A673 (cell line): Measurements from ENCODE around the gene PTPN1. TPM values are rescaled to one million over a fixed set of nuclear protein-coding genes. Genes with fewer than 3 reads are reported as not detected.
A peak's percentile ranks its signal among the peaks of the same experiment; 100 is the strongest.

Experiments used
- BruUV-seq: library from RNA; stranded (reverse); fragments of 400-500 nt; replicated peaks from 2 replicates; lab custom pipeline; 2021; lab: Mats Ljungman, UMichigan
- CTCF ChIA-PET: fragments of 300-600 bp; sonication (Branson Sonifier 250); formaldehyde crosslinking; loops from one replicate; lab custom pipeline; 2022; ENCODE audit warnings: antibody characterized with exemption; lab: Charles Lee
- POLR2A ChIA-PET: fragments of 300-600 bp; sonication (Branson Sonifier 250); formaldehyde crosslinking; loops from one replicate; lab custom pipeline; 2022; ENCODE audit warnings: antibody characterized with exemption; ENCODE audit not compliant: low non-redundant PET; lab: Charles Lee
- DNase-seq: peaks from one replicate; pipeline ENCODE4 v3.0.0-alpha.2; 2015; ENCODE audit warnings: low spot score
- H3K27ac ChIP-seq: fragments of 200-600 bp; sonication (generic); 2 replicates; pipeline ENCODE4 v1.5.1; 2016; ENCODE audit warnings: mixed run types, low read depth, mild to moderate bottlenecking, mixed read lengths, antibody characterized with exemption, low read length; ENCODE audit not compliant: poor library complexity, severe bottlenecking
- H3K27me3 ChIP-seq: fragments of 200-600 bp; sonication (generic); replicated peaks from 2 replicates; pipeline ENCODE4 v1.6.1; 2017; ENCODE audit warnings: mixed run types, low read depth, mild to moderate bottlenecking, mixed read lengths, antibody characterized with exemption, low read length; ENCODE audit not compliant: insufficient read depth, poor library complexity
- H3K36me3 ChIP-seq: fragments of 200-600 bp; sonication (generic); 2 replicates; pipeline ENCODE4 v1.6.1; 2016; ENCODE audit warnings: mixed run types, mild to moderate bottlenecking, mixed read lengths, antibody characterized with exemption, low read length; ENCODE audit not compliant: insufficient read depth, poor library complexity, severe bottlenecking
- H3K4me1 ChIP-seq: fragments of 200-600 bp; sonication (generic); 2 replicates; pipeline ENCODE4 v1.6.1; 2017; ENCODE audit warnings: mixed run types, mild to moderate bottlenecking, mixed read lengths, antibody characterized with exemption, low read length; ENCODE audit not compliant: insufficient read depth, poor library complexity, severe bottlenecking
- H3K4me3 ChIP-seq: fragments of 200-600 bp; sonication (generic); 2 replicates; pipeline ENCODE4 v1.5.1; 2016; ENCODE audit warnings: low read depth, mixed run types, mild to moderate bottlenecking, mixed read lengths, low read length; ENCODE audit not compliant: poor library complexity, severe bottlenecking
- H3K9me3 ChIP-seq: fragments of 200-600 bp; sonication (generic); 2 replicates; pipeline ENCODE4 v1.6.1; 2016; ENCODE audit warnings: mixed run types, low read depth, mild to moderate bottlenecking, mixed read lengths, antibody characterized with exemption, low read length; ENCODE audit not compliant: poor library complexity, severe bottlenecking
- CTCF ChIP-seq: fragments of 300-800, 200-600 bp; sonication (generic); conservative IDR thresholded peaks from 2 replicates; pipeline ENCODE4 v1.5.1; 2017; ENCODE audit warnings: low read depth, mild to moderate bottlenecking, antibody characterized with exemption, low read length, moderate library complexity, mixed read lengths
- EZH2 ChIP-seq: fragments of 200-600 bp; sonication (generic); IDR thresholded peaks from 2 replicates; pipeline ENCODE4 v1.6.1; 2017; ENCODE audit warnings: borderline replicate concordance, low read depth, mild to moderate bottlenecking, mixed read lengths, antibody characterized with exemption, low read length; ENCODE audit not compliant: poor library complexity, severe bottlenecking
- intact Hi-C: fragments of 100-400 bp; cut with micrococcal nuclease; formaldehyde crosslinking; loops from one replicate; pipeline ENCODE4 v1.10.0; 2022; ENCODE audit not compliant: unreplicated experiment
- total RNA-seq: library from RNA; stranded (reverse); gene quantifications from 2 replicates; pipeline ENCODE4 v1.2.3, GENCODE V29; 2021

PTPN1 gene
- total RNA-seq, 1 experiment from 2014 or later: 47.4 TPM

GRCh38 chr20:50508171-50508755 is 1.9 kb upstream of the PTPN1 start:
- Histone ChIP-seq H3K27ac (no peak overlapping the region), H3K27me3 (no peaks in the 10 kb centered on the region), H3K4me1 (peaks cover 23% of the 10 kb centered on the region), H3K4me3 (no peak overlapping the region), H3K36me3 (no peaks in the 10 kb centered on the region), H3K9me3 (no peaks in the 10 kb centered on the region)
- BruUV-seq: no TSS peak
- intact Hi-C loops: no loop called here
- no peak for DNase-seq
- TF ChIP-seq CTCF (no peak), EZH2 (no peak)
- CTCF ChIA-PET: interaction anchor here (0.6 kb wide), 1 partner anchor 340 kb away, joined by 5 read pairs; no protein-coding TSS in a partner anchor
- POLR2A ChIA-PET: interaction anchor here (0.6 kb wide), 1 partner anchor 16 kb away, joined by 6 read pairs; no protein-coding TSS in a partner anchor

- ChIA-PET CTCF (no interaction called here), POLR2A (interaction anchor here (0.7 kb wide), 1 partner anchor 63 kb away, joined by 4 read pairs; no protein-coding TSS in a partner anchor)
- Histone ChIP-seq H3K9me3 (no peaks in the 10 kb centered on the region), H3K27me3 (no peaks in the 10 kb centered on the region), H3K36me3 (no peaks in the 10 kb centered on the region), H3K4me1 (peaks cover 39% of the 10 kb centered on the region), H3K27ac (peak overlapping the region; percentile 90), H3K4me3 (peak overlapping the region; percentile 92)
- BruUV-seq: no TSS peak
- intact Hi-C loops: loop anchor here (5.0 kb wide), 1 partner anchor 61 kb away; no protein-coding TSS in a partner anchor
- no peak for DNase-seq
- TF ChIP-seq CTCF (no peak), EZH2 (no peak)
Measured at GRCh38 chr20:50510706-50511542, 741 bp downstream of the PTPN1 start.

GRCh38 chr20:50512323-50512722 is 2.1 kb downstream of the PTPN1 start:
- TF ChIP-seq EZH2: no peak
- TF ChIP-seq CTCF: no peak
- intact Hi-C loops: loop anchor here (5.0 kb wide), 1 partner anchor 60 kb away; no protein-coding TSS in a partner anchor
- H3K36me3 ChIP-seq: no peaks in the 10 kb centered on the region
- no peaks in the 10 kb centered on the region for H3K9me3 ChIP-seq
- no peaks in the 10 kb centered on the region for H3K27me3 ChIP-seq
- peak overlapping the region; percentile 92 for H3K4me3 ChIP-seq
- no TSS peak for BruUV-seq
- POLR2A ChIA-PET: interaction anchor here (0.7 kb wide), 1 partner anchor 9 kb away, joined by 3 read pairs; no protein-coding TSS in a partner anchor
- peaks cover 52% of the 10 kb centered on the region for H3K4me1 ChIP-seq
- no peak for DNase-seq
- CTCF ChIA-PET: no interaction called here
- H3K27ac ChIP-seq: peak overlapping the region; percentile 27
